ENCODE results near the gene IDI1. TPM values are rescaled to one million over a fixed set of nuclear protein-coding genes. Genes with fewer than 3 reads are reported as not detected.

The IDI1 gene
- total and polyA plus RNA-seq, 2 donors (not counting 1 experiment from before 2014, with no cell fraction given) = 59.8 to 167 TPM

- intact Hi-C loops (cut with micrococcal nuclease) = no loop called here
- ChIA-PET CTCF (no interaction called here), POLR2A (no interaction called here)
- Histone ChIP-seq H2AFZ (ENCODE audit: insufficient read depth, low read depth, low read length, poor library complexity, severe bottlenecking) (no peak overlapping the region), H4K20me1 (ENCODE audit: control insufficient read depth, insufficient read depth, low read length, poor library complexity, severe bottlenecking) (no peaks in the 10 kb centered on the region), H3K27me3 (replicated peaks in 1 of 4; ENCODE audit: control extremely low read depth in 1 of 4, control insufficient read depth in 3 of 4, insufficient read depth in 4 of 4, low read length in 3 of 4) (no peaks in the 10 kb centered on the region), H3K79me2 (ENCODE audit: control insufficient read depth, insufficient read depth, low read length) (no peaks in the 10 kb centered on the region), H3K9ac (ENCODE audit: low read length) (no peak overlapping the region), H3K27ac (ENCODE audit: low read length in 2 of 2) (no peak overlapping the region), H3K4me3 (ENCODE audit: control extremely low read depth in 1 of 5, extremely low read depth in 1 of 5, insufficient read depth in 1 of 5, low read depth in 2 of 5, low read length in 4 of 5) (no peak overlapping the region), H3K36me3 (replicated peaks in 1 of 2; ENCODE audit: control extremely low read depth in 1 of 2, control insufficient read depth in 1 of 2, extremely low read depth in 1 of 2, insufficient read depth in 2 of 2, low read length in 1 of 2) (no peaks in the 10 kb centered on the region), H3K9me3 (ENCODE audit: control extremely low read depth in 1 of 3, control insufficient read depth in 2 of 3, insufficient read depth in 1 of 3, low read length in 2 of 3) (no peaks in the 10 kb centered on the region), H3K4me1 (ENCODE audit: control insufficient read depth in 2 of 2, insufficient read depth in 2 of 2, low read length in 2 of 2) (no peaks in the 10 kb centered on the region), H3K4me2 (replicated peaks; ENCODE audit: low read depth, low read length, poor library complexity, severe bottlenecking) (no peak overlapping the region)
- Mint-ChIP-seq H3K27ac (no peak overlapping the region), H3K4me3 (no peak overlapping the region), H3K9me3 (ENCODE audit: insufficient read depth) (no peaks in the 10 kb centered on the region), H3K27me3 (no peaks in the 10 kb centered on the region), H3K4me1 (no peaks in the 10 kb centered on the region)
- WGBS (ENCODE audit: insufficient coverage) = no CpG with 5 or more reads among the region's 6 CpGs
- ATAC-seq (ENCODE audit: low read depth) = no peak
- TF ChIP-seq EZH2 (IDR thresholded peaks at IDR 0.05; ENCODE audit: borderline replicate concordance, insufficient read depth, low read depth, low read length, poor library complexity, severe bottlenecking) = no peak
- TF ChIP-seq, protein P1, sequence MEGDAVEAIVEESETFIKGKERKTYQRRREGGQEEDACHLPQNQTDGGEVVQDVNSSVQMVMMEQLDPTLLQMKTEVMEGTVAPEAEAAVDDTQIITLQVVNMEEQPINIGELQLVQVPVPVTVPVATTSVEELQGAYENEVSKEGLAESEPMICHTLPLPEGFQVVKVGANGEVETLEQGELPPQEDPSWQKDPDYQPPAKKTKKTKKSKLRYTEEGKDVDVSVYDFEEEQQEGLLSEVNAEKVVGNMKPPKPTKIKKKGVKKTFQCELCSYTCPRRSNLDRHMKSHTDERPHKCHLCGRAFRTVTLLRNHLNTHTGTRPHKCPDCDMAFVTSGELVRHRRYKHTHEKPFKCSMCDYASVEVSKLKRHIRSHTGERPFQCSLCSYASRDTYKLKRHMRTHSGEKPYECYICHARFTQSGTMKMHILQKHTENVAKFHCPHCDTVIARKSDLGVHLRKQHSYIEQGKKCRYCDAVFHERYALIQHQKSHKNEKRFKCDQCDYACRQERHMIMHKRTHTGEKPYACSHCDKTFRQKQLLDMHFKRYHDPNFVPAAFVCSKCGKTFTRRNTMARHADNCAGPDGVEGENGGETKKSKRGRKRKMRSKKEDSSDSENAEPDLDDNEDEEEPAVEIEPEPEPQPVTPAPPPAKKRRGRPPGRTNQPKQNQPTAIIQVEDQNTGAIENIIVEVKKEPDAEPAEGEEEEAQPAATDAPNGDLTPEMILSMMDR (IDR thresholded peaks at IDR 0.05) = no peak
- DNase-seq = no peak
Observed at GRCh38 chr10:1026578-1026977, 22.3 kb downstream of the IDI1 start.

DNA sequence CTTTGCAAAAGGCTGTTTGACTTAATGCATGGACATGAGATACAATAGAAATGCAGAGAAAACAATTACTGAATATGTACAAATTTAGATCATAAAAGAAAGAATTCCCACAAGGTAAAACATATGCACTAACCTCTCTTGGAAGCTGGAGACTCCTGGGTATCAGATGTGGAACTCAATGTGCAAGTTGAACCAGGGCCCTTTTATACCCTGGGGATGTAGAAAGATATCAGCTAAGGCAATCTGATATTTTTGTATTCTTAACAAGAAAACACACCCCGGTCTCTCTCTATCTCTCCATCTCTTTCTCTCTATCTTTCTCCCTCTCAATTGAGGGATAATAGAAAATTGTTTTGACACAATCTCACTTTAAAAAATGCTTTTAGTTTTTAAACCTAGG is 23.2 kb downstream of the IDI1 start, which contains the start of gene IDI2:
Gene IDI2 (minus strand): TSS at position 177 of the 400 bp plus-strand sequence. CDS start 1,136 bp downstream, outside the sequence.
- Histone ChIP-seq H2AFZ (ENCODE audit: insufficient read depth, low read depth, low read length, poor library complexity, severe bottlenecking) (no peak within 1 kb of the TSS), H3K4me3 (ENCODE audit: control extremely low read depth in 1 of 5, extremely low read depth in 1 of 5, insufficient read depth in 1 of 5, low read depth in 2 of 5, low read length in 4 of 5) (no peak within 1 kb of the TSS), H3K27me3 (replicated peaks in 1 of 4; ENCODE audit: control extremely low read depth in 1 of 4, control insufficient read depth in 3 of 4, insufficient read depth in 4 of 4, low read length in 3 of 4) (no peaks in the 10 kb centered on the region), H3K9ac (ENCODE audit: low read length) (no peak within 1 kb of the TSS), H3K4me2 (replicated peaks; ENCODE audit: low read depth, low read length, poor library complexity, severe bottlenecking) (no peak within 1 kb of the TSS), H3K27ac (ENCODE audit: low read length in 2 of 2) (no peak within 1 kb of the TSS), H3K4me1 (ENCODE audit: control insufficient read depth in 2 of 2, insufficient read depth in 2 of 2, low read length in 2 of 2) (no peaks in the 10 kb centered on the region), H3K9me3 (ENCODE audit: control extremely low read depth in 1 of 3, control insufficient read depth in 2 of 3, insufficient read depth in 1 of 3, low read length in 2 of 3) (no peaks in the 10 kb centered on the region), H4K20me1 (ENCODE audit: control insufficient read depth, insufficient read depth, low read length, poor library complexity, severe bottlenecking) (no peaks in the 10 kb centered on the region), H3K79me2 (ENCODE audit: control insufficient read depth, insufficient read depth, low read length) (no peaks in the 10 kb centered on the region), H3K36me3 (replicated peaks in 1 of 2; ENCODE audit: control extremely low read depth in 1 of 2, control insufficient read depth in 1 of 2, extremely low read depth in 1 of 2, insufficient read depth in 2 of 2, low read length in 1 of 2) (no peaks in the 10 kb centered on the region)
- no peaks in the 10 kb centered on the region for H3K9me3 Mint-ChIP-seq (ENCODE audit: insufficient read depth)
- H3K4me1 Mint-ChIP-seq = no peaks in the 10 kb centered on the region
- ChIA-PET CTCF (no interaction called here), POLR2A (no interaction called here)
- no peak for TF ChIP-seq EZH2 (IDR thresholded peaks at IDR 0.05; ENCODE audit: borderline replicate concordance, insufficient read depth, low read depth, low read length, poor library complexity, severe bottlenecking)
- TF ChIP-seq, protein P1 (IDR thresholded peaks at IDR 0.05) = no peak
- DNase-seq = no peak
- H3K27ac Mint-ChIP-seq = no peak within 1 kb of the TSS
- H3K27me3 Mint-ChIP-seq = no peaks in the 10 kb centered on the region
- ATAC-seq (ENCODE audit: low read depth) = no peak
- H3K4me3 Mint-ChIP-seq = no peak within 1 kb of the TSS
- intact Hi-C loops (cut with micrococcal nuclease) = no loop called here
- WGBS (ENCODE audit: insufficient coverage) = no CpG with 5 or more reads among the region's 1 CpG
